ENCODE results near the gene IFT43. TPM values are rescaled to one million over a fixed set of nuclear protein-coding genes. Genes with fewer than 3 reads are reported as not detected.

Gene IFT43
- total RNA-seq, 4 donors from 2014 or later: 24.5 to 412 (median 31.2) TPM

- Histone ChIP-seq H3K4me1 (peaks cover 14 to 56% (median 32%) of the 10 kb centered on the region in 4 donors), H3K4me3 (peak overlapping the region in 3 of 4 donors; percentile 56 to 93 (median 65)), H3K36me3 (no peaks in the 10 kb centered on the region), H3K27ac (peak overlapping the region; percentile 92 to 95 (median 92)), H3K27me3 (no peaks in the 10 kb centered on the region), H3K9me3 (no peaks in the 10 kb centered on the region)
- intact Hi-C loops (cut with DNase I; ENCODE audit: low total_unique reads) (loop anchor here (2.0 to 5.0 kb wide), 2 partner anchors 76 to 270 kb away; no protein-coding TSS in a partner anchor), in situ Hi-C loops (cut with MboI; ENCODE audit: low pct_ligation_motif_present in 1 of 4, low pct_unique_long_range_greater_than_20kb in 1 of 4, low sequenced_read_pairs in 3 of 4) (loop anchor here (5.0 to 10.0 kb wide), 3 partner anchors 78 to 268 kb away; no protein-coding TSS in a partner anchor)
- DNase-seq: no peak
- WGBS, 2 donors (ENCODE audit: low coverage in 1 of 2): 49 to 79% methylated on average over 3 to 7 of the region's 7 CpGs
- no peak for TF ChIP-seq EP300 (IDR thresholded peaks at IDR 0.05; ENCODE audit: low read depth)
- no peak for TF ChIP-seq POLR2A (IDR thresholded peaks at IDR 0.05)
- TF ChIP-seq, protein P1, sequence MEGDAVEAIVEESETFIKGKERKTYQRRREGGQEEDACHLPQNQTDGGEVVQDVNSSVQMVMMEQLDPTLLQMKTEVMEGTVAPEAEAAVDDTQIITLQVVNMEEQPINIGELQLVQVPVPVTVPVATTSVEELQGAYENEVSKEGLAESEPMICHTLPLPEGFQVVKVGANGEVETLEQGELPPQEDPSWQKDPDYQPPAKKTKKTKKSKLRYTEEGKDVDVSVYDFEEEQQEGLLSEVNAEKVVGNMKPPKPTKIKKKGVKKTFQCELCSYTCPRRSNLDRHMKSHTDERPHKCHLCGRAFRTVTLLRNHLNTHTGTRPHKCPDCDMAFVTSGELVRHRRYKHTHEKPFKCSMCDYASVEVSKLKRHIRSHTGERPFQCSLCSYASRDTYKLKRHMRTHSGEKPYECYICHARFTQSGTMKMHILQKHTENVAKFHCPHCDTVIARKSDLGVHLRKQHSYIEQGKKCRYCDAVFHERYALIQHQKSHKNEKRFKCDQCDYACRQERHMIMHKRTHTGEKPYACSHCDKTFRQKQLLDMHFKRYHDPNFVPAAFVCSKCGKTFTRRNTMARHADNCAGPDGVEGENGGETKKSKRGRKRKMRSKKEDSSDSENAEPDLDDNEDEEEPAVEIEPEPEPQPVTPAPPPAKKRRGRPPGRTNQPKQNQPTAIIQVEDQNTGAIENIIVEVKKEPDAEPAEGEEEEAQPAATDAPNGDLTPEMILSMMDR (IDR thresholded peaks at IDR 0.05): no peak
- no peak for TF ChIP-seq POLR2AphosphoS5 (IDR thresholded peaks at IDR 0.05)
Observed at GRCh38 chr14:75983019-75983358, 2.6 kb upstream of the IFT43 start.

- Histone ChIP-seq H3K4me3 (no peak overlapping the region), H3K27me3 (no peaks in the 10 kb centered on the region), H3K9me3 (no peaks in the 10 kb centered on the region), H3K36me3 (no peaks in the 10 kb centered on the region), H3K27ac (peak overlapping the region in 3 of 4 donors; percentile 89 to 93 (median 92)), H3K4me1 (peaks cover 14 to 39% (median 24%) of the 10 kb centered on the region in 4 donors)
- no peak for DNase-seq
- WGBS, 2 donors (ENCODE audit: low coverage in 1 of 2): 75% methylated on average over 2 of the region's 2 CpGs; no CpG with 5 or more reads in 1 of the 2 donors
- intact Hi-C loops (cut with DNase I; ENCODE audit: low total_unique reads) (loop anchor here (5.0 kb wide), 1 partner anchor 77 kb away; no protein-coding TSS in a partner anchor), in situ Hi-C loops (cut with MboI; ENCODE audit: low pct_ligation_motif_present in 1 of 4, low pct_unique_long_range_greater_than_20kb in 1 of 4, low sequenced_read_pairs in 3 of 4) (loop anchor here (5.0 to 10.0 kb wide), 3 partner anchors 80 to 270 kb away; no protein-coding TSS in a partner anchor)
- TF ChIP-seq, protein P1 (IDR thresholded peaks at IDR 0.05): no peak
- TF ChIP-seq EP300 (IDR thresholded peaks at IDR 0.05; ENCODE audit: low read depth) (no peak), POLR2AphosphoS5 (IDR thresholded peaks at IDR 0.05) (no peak), POLR2A (IDR thresholded peaks at IDR 0.05) (no peak)
Observed at GRCh38 chr14:75984674-75985073, 889 bp upstream of the IFT43 start.

- Histone ChIP-seq H3K27ac (peak overlapping the region; percentile 84 to 92 (median 90)), H3K36me3 (no peaks in the 10 kb centered on the region), H3K9me3 (no peaks in the 10 kb centered on the region), H3K4me3 (peak overlapping the region; percentile 58 to 89 (median 83)), H3K27me3 (no peaks in the 10 kb centered on the region), H3K4me1 (peaks cover 8 to 23% (median 13%) of the 10 kb centered on the region in 4 donors)
- in situ Hi-C loops (cut with MboI; ENCODE audit: low pct_ligation_motif_present in 1 of 4, low pct_unique_long_range_greater_than_20kb in 1 of 4, low sequenced_read_pairs in 3 of 4) (loop anchor here (10.0 kb wide), 2 partner anchors 82 to 272 kb away; no protein-coding TSS in a partner anchor), intact Hi-C loops (cut with DNase I; ENCODE audit: low total_unique reads) (no loop called here)
- 24 to 50% methylated on average over 2 to 6 of the region's 6 CpGs for WGBS, 2 donors (ENCODE audit: low coverage in 1 of 2)
- TF ChIP-seq EP300 (IDR thresholded peaks at IDR 0.05; ENCODE audit: low read depth) (no peak), POLR2AphosphoS5 (IDR thresholded peaks at IDR 0.05) (no peak), POLR2A (IDR thresholded peaks at IDR 0.05) (no peak)
- TF ChIP-seq, protein P1 (IDR thresholded peaks at IDR 0.05): no peak
- no peak for DNase-seq
Observed at GRCh38 chr14:75986439-75986765, 839 bp downstream of the IFT43 start.

DNA sequence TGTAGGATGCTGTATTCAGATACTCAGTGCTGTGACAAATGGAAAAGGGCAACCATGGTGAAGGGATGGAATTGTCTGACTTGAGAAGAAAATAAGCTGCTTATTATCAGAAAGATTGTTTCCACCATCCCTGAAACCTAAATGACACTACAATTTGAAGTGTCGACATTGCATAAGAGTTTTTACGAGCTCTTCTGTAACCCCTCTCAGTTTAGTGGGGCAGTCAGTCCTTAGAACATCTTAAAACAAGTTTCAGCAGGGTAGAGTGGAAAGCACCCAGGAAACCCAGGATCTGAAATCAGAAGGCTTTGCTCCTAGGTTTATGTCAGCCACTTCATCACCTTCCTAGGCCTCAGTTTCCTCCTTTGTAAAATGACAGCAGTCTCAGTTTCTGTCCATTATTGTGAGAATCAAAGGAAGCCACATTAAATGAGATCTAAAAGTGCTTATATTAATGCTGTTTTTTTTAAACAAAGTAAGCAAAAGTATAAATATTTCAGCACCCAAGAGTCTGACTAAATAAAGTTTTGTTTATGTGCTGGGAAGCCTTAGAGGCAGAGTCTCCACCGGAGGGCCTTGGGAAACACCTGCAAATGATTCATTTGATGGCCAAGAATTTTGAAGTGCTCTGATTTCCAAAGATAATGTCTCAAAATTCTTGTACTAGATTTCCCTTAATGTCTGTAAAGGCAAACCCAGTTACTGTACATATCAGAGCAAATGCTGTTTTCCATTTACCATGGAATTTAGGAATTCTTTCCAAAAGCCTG lies 1.8 kb downstream of the IFT43 start:
- no peak overlapping the region for H3K4me3 ChIP-seq
- 76 to 84% methylated on average over 2 to 3 of the region's 3 CpGs for WGBS, 2 donors (ENCODE audit: low coverage in 1 of 2)
- H3K36me3 ChIP-seq: no peaks in the 10 kb centered on the region
- TF ChIP-seq EP300 (IDR thresholded peaks at IDR 0.05; ENCODE audit: low read depth) (no peak), POLR2A (IDR thresholded peaks at IDR 0.05) (no peak), POLR2AphosphoS5 (IDR thresholded peaks at IDR 0.05) (no peak)
- TF ChIP-seq, protein P1 (IDR thresholded peaks at IDR 0.05): no peak
- H3K27ac ChIP-seq: peak overlapping the region in 3 of 4 donors; percentile 8 to 90 (median 84)
- intact Hi-C loops (cut with DNase I; ENCODE audit: low total_unique reads) (no loop called here), in situ Hi-C loops (cut with MboI; ENCODE audit: low pct_ligation_motif_present in 1 of 4, low pct_unique_long_range_greater_than_20kb in 1 of 4, low sequenced_read_pairs in 3 of 4) (loop anchor here (10.0 kb wide), 2 partner anchors 83 to 273 kb away; no protein-coding TSS in a partner anchor)
- H3K9me3 ChIP-seq: no peaks in the 10 kb centered on the region
- H3K27me3 ChIP-seq: no peaks in the 10 kb centered on the region
- no peak for DNase-seq
- peaks cover 6 to 18% (median 10%) of the 10 kb centered on the region in 4 donors for H3K4me1 ChIP-seq

All from transverse colon (tissue), 4 donors.